Coronary artery (tissue), 2 donors: ENCODE measurements around the gene SGCB.
A peak's percentile ranks its signal among the peaks of the same experiment; 100 is the strongest.
"Not testable (repeated sequence)": the region's sequence is repeated elsewhere in the genome, so short reads cannot be mapped to it uniquely, and the experiment has no call there.

Experiments used
- DNase-seq: peaks from one replicate; pipeline ENCODE4 v3.0.0-alpha.2; 2017; ENCODE audit warnings: low spot score
- H3K27ac ChIP-seq, 2 donors: fragments of 200-600 bp; sonication (generic); one replicate each; pipeline ENCODE4 v1.5.1; 2016 to 2019
- H3K4me3 ChIP-seq: fragments of 200-600 bp; sonication (generic); 2 replicates; pipeline ENCODE4 v1.5.1; 2016; ENCODE audit warnings: mild to moderate bottlenecking, moderate library complexity
- CTCF ChIP-seq: fragments of 200-600 bp; sonication (generic); IDR thresholded peaks from one replicate; pipeline ENCODE4 v1.5.1; 2019; ENCODE audit warnings: antibody characterized with exemption

The SGCB gene

GRCh38 chr4:52038103-52038912 lies at the start of gene SGCB:
Gene SGCB (minus strand): TSS chr4:52038299. CDS start chr4:52038259, 40 bp downstream.
- DNase-seq: no peak
- Histone ChIP-seq H3K4me3 (peak within 1 kb of the TSS; percentile 100), H3K27ac (peak within 1 kb of the TSS; percentile 66 to 93)
- TF ChIP-seq CTCF: no peak

GRCh38 chr4:52086425-52086824 lies 48.3 kb upstream of the SGCB start:
- DNase-seq, H3K4me3 ChIP-seq, H3K27ac ChIP-seq: not testable (repeated sequence)

- no peak for DNase-seq
- no peak overlapping the region for H3K27ac ChIP-seq
- TF ChIP-seq CTCF: no peak
- no peak overlapping the region for H3K4me3 ChIP-seq
Measured at GRCh38 chr4:52081216-52081615, 43.1 kb upstream of the SGCB start.

DNA sequence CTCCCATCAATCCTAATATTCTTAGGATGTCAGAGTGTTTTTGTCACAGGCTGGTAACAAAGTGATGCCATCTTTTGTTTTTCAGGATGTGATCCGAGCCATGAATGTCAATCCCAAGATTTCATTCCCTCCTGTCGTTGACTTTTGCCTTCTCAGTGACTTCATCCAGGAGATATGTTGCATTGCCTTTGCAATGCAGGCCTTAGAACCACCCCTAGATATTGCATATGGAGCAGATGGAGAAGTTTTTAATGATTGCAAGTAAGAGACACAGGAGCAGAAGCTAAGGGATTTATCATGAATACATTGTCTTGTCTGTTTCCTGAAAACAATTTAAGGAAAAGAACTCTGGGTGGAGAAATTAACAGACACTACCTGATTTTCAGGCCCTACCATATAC lies 41.6 kb upstream of the SGCB start:
- no peak overlapping the region for H3K4me3 ChIP-seq
- no peak overlapping the region for H3K27ac ChIP-seq
- DNase-seq: no peak
- TF ChIP-seq CTCF: no peak

DNA sequence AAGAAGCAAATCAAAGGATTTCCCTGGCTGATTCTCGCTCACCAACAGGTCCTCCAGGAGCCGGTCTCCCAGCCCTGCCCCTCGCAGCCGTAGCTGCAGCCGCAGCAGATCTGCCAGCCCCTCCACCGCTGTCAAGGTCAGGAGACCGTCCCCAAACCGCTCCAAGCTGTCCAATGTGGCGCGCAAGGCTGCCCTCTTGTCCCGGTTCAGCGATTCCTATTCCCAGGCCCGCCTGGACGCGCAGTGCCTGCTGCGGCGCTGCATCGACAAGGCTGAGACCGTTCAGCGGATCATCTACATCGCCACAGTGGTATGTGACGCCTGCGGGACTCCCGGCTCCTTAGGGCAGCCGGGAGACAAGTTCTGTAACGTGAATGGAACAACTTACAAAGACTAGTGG lies 38.6 kb upstream of the SGCB start:
- Histone ChIP-seq H3K27ac (no peak overlapping the region), H3K4me3 (peak overlapping the region; percentile 51)
- DNase-seq: no peak
- no peak for TF ChIP-seq CTCF

GRCh38 chr4:52071791-52072546 lies 33.9 kb upstream of the SGCB start:
- H3K27ac ChIP-seq: no peak overlapping the region
- no peak overlapping the region for H3K4me3 ChIP-seq
- TF ChIP-seq CTCF: no peak
- no peak for DNase-seq

GRCh38 chr4:52069571-52069970 lies 31.5 kb upstream of the SGCB start:
- DNase-seq: no peak
- H3K4me3 ChIP-seq: no peak overlapping the region
- TF ChIP-seq CTCF: no peak
- no peak overlapping the region for H3K27ac ChIP-seq
